ENCODE data around the gene ZDHHC21. TPM values are rescaled to one million over a fixed set of nuclear protein-coding genes. Genes with fewer than 3 reads are reported as not detected.
A peak's percentile ranks its signal among the peaks of the same experiment; 100 is the strongest.

Gene ZDHHC21
- total RNA-seq, 1 experiment from 2014 or later = 9.0 TPM

- Histone ChIP-seq H2BK120ac (ENCODE audit: low read depth, low read length, poor library complexity, severe bottlenecking) (no peak overlapping the region), H3K18ac (ENCODE audit: insufficient read length, low read depth, low read length) (peak overlapping the region; percentile 7), H4K91ac (ENCODE audit: insufficient read length, low read depth, low read length) (no peak overlapping the region), H3K9ac (ENCODE audit: extremely low read depth, insufficient read length, low read length) (no peak overlapping the region), H4K8ac (replicated peaks; ENCODE audit: insufficient read length, low read depth, low read length) (no peak overlapping the region), H2BK20ac (ENCODE audit: low read depth, low read length, poor library complexity, severe bottlenecking) (no peak overlapping the region), H2BK15ac (ENCODE audit: low read depth, low read length) (no peak overlapping the region), H3K79me2 (ENCODE audit: insufficient read depth, low read length) (no peaks in the 10 kb centered on the region), H3K27me3 (ENCODE audit: insufficient read depth, low read length) (no peaks in the 10 kb centered on the region), H3K27ac (ENCODE audit: insufficient read length, low read depth, low read length) (no peak overlapping the region), H3K56ac (ENCODE audit: insufficient read length, low read depth, low read length) (no peak overlapping the region), H3K14ac (ENCODE audit: insufficient read depth, low read length) (no peak overlapping the region), H3K4me2 (ENCODE audit: insufficient read depth, insufficient read length, low read length) (no peak overlapping the region), H4K20me1 (ENCODE audit: control insufficient read depth, insufficient read depth, insufficient read length) (no peaks in the 10 kb centered on the region), H3K79me1 (ENCODE audit: insufficient read depth, low read depth, low read length, poor library complexity, severe bottlenecking) (no peaks in the 10 kb centered on the region), H3K4ac (ENCODE audit: low read depth, low read length) (no peak overlapping the region), H3K23ac (ENCODE audit: insufficient read length, low read depth, low read length) (no peak overlapping the region), H3K23me2 (ENCODE audit: insufficient read length, low read depth, low read length, poor library complexity, severe bottlenecking) (no peaks in the 10 kb centered on the region), H2BK5ac (ENCODE audit: insufficient read length, low read length) (no peak overlapping the region), H2BK12ac (ENCODE audit: insufficient read length, low read depth, low read length) (no peak overlapping the region), H2AFZ (ENCODE audit: low read length) (no peak overlapping the region), H4K5ac (ENCODE audit: insufficient read length, low read depth, low read length) (no peak overlapping the region), H3K4me1 (ENCODE audit: insufficient read depth, low read length) (no peaks in the 10 kb centered on the region), H2AK5ac (ENCODE audit: insufficient read length, low read length) (no peak overlapping the region), H3K9me3 (ENCODE audit: control insufficient read depth, low read depth, low read length) (no peaks in the 10 kb centered on the region), H3T11ph (ENCODE audit: low read length) (no peak overlapping the region)
- Mint-ChIP-seq H3K9me3 (no peaks in the 10 kb centered on the region), H3K4me3 (no peak overlapping the region), H3K27ac (peak overlapping the region in 1 of 3 experiments; percentile 25; a peak in 3 of 7 replicates), H3K4me1 (peaks cover 3 to 7% of the 10 kb centered on the region in 2 experiments; a peak in 2 of 4 replicates), H3K36me3 (ENCODE audit: insufficient read depth in 1 of 3, low read depth in 3 of 3) (peaks cover 0 to 3% (median 0%) of the 10 kb centered on the region in 3 experiments; a peak in 1 of 7 replicates), H3K27me3 (ENCODE audit: low read depth) (no peaks in the 10 kb centered on the region)
- TF ChIP-seq, protein P1, sequence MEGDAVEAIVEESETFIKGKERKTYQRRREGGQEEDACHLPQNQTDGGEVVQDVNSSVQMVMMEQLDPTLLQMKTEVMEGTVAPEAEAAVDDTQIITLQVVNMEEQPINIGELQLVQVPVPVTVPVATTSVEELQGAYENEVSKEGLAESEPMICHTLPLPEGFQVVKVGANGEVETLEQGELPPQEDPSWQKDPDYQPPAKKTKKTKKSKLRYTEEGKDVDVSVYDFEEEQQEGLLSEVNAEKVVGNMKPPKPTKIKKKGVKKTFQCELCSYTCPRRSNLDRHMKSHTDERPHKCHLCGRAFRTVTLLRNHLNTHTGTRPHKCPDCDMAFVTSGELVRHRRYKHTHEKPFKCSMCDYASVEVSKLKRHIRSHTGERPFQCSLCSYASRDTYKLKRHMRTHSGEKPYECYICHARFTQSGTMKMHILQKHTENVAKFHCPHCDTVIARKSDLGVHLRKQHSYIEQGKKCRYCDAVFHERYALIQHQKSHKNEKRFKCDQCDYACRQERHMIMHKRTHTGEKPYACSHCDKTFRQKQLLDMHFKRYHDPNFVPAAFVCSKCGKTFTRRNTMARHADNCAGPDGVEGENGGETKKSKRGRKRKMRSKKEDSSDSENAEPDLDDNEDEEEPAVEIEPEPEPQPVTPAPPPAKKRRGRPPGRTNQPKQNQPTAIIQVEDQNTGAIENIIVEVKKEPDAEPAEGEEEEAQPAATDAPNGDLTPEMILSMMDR (conservative IDR thresholded peaks at IDR 0.05) = no peak
- no peak for DNase-seq
- no CpG with 5 or more reads among the region's 3 CpGs for WGBS (ENCODE audit: extremely low coverage, insufficient read length, low lambda C conversion rate)
Measured at GRCh38 chr9:14741369-14741768, 48.1 kb upstream of the ZDHHC21 start.
